GM19395 (cell line): ENCODE data around the gene KLC1.

ENCODE experiments used
- ATAC-seq: cut with Tn5 transposase; IDR thresholded peaks from one replicate; pipeline ENCODE4 v1.9.1; 2021; ENCODE audit warnings: mild to moderate bottlenecking, moderate library complexity; ENCODE audit not compliant: unreplicated experiment

The KLC1 gene

DNA sequence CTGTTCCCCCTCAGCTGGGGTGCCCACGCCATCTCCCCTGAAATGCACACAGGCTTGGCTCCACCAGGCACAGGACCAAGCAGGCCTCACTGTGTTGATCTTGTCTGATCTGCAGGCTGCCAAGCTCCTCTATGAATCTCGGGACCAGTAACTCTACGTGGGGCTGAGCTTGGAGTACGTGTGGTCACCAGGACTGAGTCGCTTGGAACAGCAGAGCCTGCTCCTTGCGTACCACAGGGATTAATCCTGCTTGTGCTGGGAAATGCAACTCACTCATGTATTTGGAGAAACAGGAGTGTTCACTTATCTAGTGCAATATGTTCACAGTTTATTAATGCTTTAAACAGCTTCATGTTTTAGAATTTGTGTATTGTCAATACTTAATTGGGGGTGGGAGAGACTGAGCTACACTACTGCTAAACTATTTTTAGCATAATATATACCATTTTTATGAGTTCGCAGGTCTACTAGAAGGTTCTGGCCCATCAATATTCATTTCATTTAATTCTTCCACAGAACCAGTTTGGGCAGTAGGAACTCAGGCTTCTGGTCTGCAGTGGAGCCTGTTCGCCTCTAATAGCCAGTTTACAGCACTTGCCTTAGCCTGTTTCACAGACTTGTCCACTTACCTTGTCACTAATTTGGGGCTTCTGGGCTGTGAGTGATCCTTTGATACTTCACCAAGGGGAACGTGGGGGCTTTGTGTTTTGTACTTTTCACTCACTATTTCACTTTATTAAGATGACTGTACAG, 104.0 kb downstream of the KLC1 start:
- ATAC-seq: no peak

DNA sequence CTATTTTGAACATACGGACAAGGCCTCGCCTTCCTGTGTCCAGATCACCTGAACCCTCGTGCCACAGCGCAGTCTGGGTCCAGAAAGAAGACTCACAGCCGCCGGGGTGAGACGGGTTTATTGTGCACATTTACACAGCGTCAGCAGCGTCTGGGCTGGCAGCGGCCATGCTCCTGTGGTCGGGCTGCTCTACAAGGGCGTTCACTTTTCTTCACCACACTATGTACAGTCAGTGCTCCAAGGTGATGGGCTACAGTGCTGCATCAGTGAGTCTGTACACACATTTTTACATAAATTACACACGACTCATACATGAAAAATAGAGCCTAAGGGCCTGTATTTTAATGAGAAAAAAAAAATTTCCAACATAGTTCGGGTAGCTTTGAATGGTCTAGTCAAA, 104.6 kb downstream of the KLC1 start:
- ATAC-seq: no peak

DNA sequence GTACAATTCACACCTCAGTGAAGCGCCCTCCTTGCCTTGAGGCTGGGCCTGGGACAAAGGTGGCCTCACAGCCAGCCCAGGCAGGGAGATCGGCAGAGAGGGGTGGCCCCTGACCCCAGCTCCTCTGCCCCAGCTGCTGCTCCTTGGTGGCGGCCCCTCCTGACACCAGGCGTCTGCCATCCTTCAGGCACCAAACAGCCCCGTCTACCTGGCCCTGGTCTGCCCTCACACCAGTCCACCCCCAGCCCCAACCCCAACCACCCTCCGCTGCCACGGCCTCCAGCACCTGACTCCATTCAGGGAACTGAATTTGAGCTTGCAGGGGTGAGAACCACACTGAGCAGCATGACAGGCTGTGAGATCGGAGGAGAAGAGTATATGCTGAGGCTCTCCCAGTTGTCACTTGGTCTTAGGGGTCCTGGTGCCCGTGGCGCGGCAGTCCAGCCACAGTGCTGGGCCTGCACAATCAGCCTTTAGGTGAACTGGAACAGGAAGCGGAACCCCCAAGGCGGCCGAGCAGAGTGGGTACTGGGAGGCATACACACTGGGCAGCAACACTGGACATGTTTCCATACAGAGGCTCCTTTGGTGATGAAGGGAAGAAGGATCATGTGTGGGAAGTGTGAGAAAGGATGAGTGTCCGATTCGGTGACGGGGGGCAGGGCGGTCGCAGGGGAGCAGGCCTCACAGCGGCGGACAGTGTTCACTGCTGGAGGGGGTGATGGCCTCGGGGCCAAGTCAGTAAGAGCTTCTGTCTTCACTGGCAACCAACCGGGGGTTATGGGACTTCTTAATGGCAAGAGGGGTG, 105.3 kb downstream of the KLC1 start:
- no peak for ATAC-seq

DNA sequence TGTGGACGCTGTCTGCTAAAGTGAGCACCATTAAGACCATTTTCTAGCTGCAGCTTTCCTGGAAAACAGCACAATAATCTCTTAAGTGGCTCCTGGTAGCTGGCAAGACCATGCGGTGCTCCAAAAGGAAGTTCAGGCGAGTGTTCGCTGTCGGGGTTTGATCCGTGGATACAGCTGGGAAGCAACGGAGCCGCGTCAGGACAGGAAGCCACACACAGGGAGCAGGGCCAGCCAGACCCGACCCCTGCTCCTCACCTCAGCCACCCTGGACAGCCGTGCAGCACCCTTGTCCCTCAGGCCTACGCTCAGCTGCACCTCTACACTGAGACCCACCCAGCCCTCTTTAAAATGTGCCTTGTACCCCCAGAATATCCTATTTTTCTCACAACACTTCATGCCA, 106.0 kb downstream of the KLC1 start:
- ATAC-seq: no peak

DNA sequence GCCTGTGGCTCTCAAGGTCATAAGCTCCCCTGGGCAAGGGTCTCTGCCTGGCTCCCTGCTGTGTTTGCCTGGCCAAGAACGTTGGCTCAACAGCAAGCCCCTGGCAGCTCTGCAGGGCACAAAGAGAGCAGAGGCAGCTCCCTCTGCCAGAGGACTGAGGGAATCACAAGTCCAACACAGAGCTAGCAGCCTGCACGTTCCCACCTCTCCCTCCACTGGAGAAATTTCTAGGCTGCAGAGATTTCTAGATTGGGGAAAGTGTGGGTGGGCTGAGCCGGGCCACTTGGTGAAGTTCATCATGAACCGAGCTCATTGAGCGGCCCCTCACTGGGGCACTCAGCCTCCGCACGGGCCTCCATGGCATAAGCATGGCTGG, 106.4 kb downstream of the KLC1 start:
- ATAC-seq: no peak

DNA sequence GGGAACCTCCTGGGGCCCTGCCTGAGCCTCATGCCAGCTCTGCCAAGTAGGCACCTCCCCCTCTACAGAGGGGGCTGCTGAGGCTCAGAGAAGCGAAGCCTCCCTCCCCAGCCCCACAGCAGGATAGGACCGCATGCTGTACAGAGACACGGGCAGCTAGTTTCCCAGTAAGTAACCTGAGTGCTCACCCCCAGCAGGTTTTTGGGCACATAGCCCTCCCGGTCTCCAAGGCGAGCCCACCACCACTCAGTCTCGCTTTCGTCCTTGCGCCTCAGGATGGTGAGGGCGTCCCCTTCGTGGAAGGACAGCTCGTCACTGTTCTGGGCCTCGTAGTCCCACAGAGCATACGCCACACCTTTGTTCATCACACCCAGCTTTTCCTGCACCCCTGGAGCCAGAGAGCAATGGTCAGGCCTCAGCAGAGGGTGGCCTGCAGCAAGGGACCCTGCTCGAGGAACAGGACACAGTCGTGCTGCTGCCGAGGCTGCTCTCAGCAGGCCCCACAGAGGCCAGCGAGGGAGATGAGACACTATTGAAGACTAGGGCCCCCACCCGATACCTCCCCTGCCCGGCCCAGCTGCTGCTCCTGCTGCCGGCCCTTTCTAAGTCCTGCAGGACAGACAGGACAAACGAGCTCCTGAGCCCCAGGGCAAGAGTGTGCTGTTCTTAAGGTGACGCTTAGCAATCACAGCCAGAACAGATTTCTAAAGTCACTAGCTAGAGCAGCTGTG, 107.0 kb downstream of the KLC1 start:
- no peak for ATAC-seq

DNA sequence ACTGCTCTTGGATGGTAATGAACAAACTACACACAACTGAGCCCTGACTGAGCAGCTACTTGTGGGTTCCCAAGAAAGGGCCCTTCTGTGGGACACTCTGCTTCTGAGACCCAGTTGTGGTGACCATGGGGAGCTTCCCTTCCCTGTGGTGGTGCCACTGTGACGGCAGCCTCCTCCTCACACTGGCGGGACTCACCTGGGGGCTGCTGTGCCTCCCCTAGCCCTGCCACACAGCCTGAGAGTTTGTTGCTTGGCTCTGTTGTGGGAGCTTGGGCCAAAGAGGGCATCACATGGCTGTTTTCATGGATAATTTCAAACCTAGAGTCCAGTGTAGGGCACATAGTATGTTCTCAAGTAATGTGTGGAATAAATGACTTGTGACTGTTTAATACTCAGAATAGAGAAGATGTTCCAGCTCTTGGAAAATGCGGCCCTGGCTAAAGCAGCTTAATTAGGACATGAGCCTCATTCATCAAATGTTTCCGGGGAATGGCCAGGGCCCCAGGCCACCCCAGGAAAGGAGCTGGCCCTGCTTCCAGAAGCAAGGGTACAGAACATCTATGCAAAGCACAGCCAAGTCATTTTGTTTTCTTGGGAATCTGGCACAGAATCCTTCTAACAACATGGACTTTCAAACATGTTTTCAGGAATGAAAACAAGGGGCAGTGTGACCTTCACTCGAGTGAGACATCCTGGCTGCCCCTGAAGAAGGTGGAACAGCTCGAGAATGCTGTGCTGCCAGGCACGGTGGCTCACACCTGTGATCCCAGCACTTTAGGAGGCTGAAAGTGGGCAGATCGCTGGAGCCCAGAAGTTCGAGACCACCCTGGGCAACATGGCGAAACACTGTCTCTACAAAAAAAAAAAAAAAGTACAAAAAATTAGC, 107.8 kb downstream of the KLC1 start:
- ATAC-seq: no peak

DNA sequence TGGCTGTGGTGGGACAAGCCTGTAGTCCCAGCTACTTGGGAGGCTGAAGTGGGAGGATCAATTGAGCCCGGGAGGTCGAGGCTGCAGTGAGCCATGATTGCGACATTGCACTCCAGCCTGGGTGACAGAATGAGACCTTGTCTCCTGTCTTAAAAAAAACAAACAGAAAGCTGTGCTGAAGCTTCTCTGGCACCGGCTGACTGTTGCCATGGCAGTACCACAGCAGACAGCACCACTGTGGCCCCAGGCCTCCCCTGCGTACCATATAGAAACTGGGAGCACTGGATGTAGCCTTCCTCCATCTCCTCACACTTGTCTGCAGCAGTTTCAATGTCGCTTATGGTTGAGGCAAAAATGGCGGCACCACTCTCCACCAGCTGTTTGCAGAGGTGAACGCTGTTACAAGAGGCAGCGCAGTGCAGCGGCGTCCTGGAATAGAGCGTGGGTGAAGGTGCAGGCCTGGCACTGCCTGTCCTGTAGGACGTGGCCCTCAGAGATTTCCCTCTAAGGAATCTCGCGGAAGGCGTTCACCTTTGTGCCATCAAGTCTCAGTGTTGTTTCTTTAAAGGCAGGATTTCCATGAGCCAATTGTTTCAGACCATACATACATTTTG, 108.5 kb downstream of the KLC1 start:
- ATAC-seq: no peak

DNA sequence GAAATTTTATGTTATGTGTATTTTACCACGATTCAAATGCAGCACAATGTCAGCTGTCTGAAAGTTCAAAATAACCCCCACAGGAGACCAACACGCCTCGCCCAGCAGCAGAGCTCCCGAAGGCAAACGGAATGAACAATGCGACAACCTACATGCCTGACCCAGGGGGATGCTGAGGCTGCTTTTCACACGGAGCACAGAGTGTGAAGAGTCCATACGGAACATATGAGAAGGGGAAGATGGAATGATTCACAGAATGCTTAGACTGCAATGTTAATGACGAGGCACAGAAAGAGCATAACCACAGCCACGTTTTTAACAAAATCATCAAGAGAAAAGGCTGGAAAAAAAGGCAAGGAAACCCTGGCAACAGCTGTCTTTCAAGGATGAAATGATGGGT, 109.2 kb downstream of the KLC1 start:
- no peak for ATAC-seq

DNA sequence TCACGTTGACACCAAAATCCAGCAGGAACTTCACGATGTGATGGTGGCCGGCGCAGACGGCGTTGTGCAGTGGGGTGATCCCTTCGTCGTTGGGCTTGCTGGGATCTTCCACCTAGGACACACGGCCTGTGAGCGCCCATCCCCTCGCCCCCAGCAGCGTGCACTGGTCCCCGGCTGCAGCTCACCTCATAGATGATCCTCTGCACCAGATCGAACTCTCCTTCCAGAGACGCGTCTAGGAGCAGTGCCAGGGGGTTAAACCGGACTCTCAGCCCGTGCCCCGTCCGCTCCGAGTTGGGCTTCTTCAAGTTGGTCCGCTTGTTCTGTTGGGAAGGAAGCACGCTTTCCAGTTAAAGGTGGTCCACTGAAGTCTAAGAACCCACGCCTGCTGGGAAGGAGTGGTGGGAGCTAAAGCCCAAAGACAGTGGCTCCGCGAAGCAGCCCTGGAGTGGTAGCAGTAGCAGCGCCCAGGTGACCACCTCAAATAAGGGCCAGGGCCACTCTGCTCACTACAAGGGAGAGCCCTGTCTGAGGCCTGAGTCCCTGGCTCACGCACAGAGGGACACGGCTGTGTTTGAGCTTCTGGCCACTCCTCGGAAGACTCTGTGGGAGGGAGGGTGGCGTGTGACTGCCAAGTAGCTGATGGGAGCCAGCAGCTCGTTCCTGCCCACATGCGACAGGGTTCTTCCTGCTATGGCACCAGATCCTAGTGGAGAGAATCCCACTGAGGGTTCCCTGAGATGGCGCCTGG, 109.9 kb downstream of the KLC1 start:
- no peak for ATAC-seq

DNA sequence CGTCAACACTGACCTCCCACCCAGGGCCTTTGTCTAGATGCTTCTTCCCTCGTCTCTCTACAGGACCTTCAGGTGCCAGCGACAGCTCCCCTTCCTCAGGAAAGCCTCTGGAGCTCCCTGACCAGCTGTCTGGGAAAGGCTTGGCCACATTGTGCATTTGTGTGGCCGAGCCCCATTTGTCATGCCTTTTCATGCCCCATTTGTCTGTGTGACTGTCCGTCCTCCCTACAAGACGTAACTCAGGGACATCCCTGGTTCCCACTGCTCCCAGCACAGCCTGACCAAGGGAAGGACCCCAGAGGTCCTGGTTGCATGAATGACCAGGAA, 110.4 kb downstream of the KLC1 start:
- ATAC-seq: no peak

DNA sequence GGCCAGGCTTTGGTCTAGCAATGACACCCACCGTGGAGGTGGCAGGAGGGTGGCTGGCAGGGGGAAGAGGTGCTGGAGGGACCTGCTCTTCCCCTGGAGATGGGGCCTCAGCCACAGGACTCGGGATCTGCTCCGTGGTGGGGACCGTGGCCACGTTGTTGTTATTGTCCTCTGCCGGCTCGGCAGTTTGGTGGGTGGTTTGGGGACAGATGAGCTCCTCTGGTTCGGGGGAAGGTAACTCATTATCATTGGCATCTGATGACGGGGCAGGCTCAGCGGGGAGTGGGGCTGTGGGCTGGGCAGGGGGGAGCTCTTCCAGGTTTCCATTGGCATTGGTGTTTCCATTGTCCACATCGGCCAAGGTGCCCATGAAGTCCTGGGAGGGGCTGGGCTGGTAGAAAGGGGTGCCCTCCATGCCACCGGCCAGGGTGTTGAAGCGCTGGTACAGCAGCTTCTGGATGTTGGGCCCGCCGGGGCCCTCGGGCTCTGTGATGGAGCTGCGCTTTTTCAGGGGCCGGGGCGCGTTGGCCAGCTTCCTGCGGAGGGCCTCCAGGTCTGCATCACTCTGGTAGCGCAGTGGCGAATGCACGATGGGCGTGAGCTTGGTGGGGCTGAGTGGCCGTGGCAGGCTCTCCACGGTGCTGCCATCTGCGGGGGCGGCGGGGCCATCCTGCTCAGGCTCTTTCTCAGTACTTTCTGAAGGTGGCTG, 110.9 kb downstream of the KLC1 start:
- no peak for ATAC-seq

DNA sequence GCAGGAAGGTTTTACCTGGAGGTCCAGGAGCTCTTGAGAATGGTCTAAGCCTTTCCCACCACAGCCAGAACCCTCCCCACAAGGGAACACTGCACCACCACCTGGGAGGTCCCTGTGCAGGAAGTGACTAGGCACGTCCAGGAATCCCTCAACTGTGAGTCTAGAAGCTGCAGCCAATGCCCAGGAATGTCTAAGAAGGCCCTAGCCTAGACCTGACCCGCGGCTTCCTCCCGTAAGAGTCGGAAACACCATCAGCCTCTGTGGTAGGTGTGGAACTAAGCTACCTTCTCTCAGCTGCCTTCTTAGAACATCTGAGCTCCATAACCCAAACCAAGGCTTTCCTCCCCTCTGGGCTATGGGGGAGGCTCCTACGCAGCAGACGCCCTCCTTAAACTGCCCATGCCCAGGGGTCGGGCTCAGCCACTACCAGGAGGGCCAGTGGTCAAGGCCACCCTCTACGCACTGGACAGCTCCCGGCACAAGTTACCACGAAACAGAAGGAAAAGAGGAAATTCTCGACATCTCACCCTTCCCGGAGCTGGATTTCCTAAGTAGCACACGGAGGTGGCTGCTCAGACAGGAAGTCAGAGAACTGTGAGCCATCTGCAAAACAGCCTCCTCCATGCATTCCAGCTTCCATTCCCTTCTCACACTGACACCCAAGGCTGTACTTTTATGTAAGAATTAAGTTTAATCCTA, 112.1 kb downstream of the KLC1 start:
- no peak for ATAC-seq

DNA sequence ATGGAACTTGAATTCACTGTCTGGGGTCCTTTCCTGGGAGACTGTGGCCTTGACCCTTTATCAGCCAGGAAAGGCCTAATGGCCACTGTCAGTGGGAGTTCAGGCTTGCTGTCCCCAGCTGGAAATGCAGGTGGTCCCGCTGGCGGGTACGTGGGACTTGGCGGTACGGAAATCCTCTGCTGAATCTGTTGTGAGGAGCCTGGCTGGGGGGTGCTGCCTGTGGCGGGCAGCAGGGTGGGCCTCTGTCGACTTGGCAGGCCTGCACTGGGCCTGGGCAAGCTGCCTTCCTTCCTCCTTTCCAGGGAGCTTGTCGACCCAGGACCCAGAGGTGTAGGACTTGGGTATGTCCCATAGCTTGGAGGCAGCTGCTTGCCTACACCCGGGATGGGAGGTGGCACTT, 112.9 kb downstream of the KLC1 start:
- no peak for ATAC-seq

DNA sequence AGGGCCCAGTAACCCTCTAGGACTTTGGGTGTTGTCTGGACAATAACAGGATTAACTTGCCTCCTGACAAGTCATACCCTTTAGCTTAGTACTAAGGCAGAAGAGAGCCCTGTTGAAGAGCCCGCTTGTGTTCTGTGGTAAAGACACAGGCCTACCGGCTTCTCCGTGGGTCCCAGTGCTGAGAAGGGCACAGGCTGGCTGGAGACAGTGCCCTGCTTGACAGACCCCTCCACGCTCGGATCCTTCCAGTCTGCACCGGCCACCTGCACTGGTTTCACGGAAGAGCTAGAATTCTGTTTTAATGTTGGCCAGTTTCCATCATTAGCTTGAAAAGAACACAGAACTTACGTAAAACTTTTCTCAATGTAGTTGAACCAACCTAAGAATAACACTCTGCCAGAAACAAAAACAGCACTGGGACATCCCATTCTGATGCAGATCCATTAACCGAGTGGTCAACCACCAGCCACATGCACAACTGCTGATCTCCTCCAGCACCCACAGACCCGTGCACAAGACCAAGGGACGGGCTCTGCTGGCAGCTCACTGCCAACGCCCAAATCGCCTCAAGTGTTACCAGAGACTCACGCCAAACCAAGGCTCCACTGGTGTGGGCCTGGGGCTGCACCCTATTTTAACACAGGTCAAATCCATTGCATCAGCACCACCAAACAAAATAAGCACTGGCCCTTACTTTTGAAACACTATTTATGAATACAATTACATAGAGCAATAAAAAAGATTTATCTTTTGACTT, 113.7 kb downstream of the KLC1 start:
- no peak for ATAC-seq

DNA sequence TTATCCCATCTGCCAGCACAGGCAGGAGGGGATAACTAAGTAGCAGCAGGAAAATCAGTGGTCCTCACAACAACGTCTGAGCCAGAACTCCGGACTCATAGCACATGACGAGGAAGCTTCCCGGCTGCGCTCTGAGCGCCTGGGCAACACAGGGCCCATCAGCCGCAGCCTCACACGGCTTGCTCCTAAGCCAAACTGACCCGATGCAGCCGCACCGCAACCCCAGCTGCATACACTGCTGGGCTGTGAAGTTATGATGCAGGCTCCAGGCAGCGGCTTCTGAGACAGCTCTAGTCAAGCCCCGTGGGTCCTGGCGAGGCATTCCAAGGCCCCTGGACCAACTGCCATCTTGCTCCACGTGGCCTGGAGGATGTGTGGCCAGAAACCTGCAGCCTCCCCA, 114.7 kb downstream of the KLC1 start:
- ATAC-seq: no peak

DNA sequence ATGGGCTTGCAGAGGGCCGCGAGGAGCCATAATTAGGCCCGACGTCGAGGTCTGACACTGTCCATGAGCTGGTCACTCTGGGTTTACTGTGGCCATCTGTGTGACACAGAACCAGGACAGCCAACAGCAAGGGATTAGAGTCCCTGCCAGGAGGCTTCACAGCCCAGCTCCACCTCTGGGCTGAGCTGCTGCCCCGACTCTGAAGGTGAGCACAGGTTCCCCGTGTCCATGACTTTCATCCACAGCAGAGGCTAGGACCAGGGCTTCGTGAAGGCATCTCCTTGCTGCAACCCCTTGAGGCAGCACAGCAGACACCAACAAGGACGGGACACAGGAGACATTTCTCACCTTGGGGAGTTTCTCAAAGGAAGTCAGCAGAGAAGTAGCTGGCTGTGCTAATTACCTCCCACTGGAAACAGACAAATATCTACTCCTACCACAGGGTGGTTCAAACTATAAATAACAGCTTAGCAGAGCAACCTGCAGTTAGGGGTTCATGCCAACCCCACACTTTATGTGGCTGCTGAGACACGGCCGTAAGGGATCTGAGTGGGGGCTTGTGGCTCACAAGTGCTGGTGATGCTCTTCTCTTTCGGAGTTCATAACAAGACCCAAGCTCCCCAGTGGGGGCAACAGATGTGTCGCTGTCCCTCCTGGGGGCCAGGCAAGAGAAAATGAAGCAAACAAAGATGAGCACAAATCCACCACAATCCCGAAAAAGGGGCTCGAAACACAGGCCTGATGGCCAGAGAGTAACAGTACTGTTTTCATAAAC, 115.8 kb downstream of the KLC1 start:
- ATAC-seq: no peak
